AG09309 (cell line): Measurements from ENCODE around the gene CCDC91.
"Not testable (repeated sequence)": the region's sequence is repeated elsewhere in the genome, so short reads cannot be mapped to it uniquely, and the experiment has no call there.

Experiments
- DNase-seq: peaks from one replicate; pipeline ENCODE4 v3.0.0-alpha.2; 2010; ENCODE audit warnings: low read depth
- H3K4me3 ChIP-seq: 2 replicates; pipeline ENCODE4 v1.5.1; 2011; ENCODE audit warnings: mild to moderate bottlenecking, low read depth, low read length, moderate library complexity; ENCODE audit not compliant: control insufficient read depth
- TF ChIP-seq, protein P1 (sequence below): IDR thresholded peaks from 2 replicates; pipeline ENCODE4 v1.5.1; 2011; ENCODE audit warnings: mild to moderate bottlenecking, low read depth, low read length, inconsistent platforms; ENCODE audit not compliant: insufficient read depth, control insufficient read depth; ENCODE audit errors: missing control alignments

Gene CCDC91

DNA sequence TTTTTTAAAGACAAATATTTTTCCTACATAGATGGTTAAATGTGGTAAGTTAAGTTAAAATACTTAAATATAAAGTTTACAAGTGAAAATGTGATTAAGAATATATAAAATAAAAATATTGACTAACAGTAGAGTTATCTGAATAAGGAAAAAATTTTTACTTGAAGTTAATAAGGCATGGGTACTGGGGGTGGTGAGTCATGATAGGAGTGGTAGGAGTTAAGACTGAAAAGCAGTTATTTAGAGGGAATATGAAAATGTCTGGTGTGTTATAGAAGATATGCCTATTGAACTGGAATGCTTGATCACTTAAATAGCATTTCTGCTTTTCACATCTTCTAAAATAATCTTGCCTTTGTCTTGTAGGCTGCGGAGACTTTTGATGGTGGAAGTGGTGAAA lies 68.7 kb downstream of the CCDC91 start:
- TF ChIP-seq, protein P1, sequence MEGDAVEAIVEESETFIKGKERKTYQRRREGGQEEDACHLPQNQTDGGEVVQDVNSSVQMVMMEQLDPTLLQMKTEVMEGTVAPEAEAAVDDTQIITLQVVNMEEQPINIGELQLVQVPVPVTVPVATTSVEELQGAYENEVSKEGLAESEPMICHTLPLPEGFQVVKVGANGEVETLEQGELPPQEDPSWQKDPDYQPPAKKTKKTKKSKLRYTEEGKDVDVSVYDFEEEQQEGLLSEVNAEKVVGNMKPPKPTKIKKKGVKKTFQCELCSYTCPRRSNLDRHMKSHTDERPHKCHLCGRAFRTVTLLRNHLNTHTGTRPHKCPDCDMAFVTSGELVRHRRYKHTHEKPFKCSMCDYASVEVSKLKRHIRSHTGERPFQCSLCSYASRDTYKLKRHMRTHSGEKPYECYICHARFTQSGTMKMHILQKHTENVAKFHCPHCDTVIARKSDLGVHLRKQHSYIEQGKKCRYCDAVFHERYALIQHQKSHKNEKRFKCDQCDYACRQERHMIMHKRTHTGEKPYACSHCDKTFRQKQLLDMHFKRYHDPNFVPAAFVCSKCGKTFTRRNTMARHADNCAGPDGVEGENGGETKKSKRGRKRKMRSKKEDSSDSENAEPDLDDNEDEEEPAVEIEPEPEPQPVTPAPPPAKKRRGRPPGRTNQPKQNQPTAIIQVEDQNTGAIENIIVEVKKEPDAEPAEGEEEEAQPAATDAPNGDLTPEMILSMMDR, result no peak
- no peak for DNase-seq
- no peak overlapping the region for H3K4me3 ChIP-seq

DNA sequence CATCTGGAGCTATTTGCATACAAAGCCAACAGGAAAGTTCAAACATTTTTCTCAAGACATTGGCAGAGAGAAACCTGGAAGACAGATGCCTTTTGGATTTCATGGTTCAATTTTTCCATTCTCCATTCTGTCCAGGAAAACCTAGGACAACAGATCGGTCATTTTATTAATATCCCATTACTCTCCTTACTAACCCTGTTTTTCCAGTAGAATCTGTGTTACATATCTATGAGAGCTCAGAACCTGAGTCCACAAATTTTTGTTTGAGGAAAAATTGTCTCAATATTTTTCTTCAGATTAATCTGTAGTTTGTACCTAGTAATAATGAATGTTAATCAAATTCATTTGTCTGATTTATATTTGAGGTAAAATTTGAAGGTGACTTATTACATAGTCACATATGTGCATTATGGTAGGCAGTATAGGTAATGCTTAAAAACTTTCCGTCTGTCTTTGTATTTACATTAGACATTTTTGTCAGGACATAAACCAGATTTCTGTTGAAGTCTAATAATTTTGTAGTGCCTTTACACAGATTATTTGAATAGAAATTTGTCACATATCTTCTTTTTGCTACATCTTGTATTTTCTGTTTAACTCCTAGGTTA lies 75.3 kb downstream of the CCDC91 start:
- DNase-seq, result no peak
- H3K4me3 ChIP-seq, result no peak overlapping the region
- TF ChIP-seq, protein P1, result no peak

DNA sequence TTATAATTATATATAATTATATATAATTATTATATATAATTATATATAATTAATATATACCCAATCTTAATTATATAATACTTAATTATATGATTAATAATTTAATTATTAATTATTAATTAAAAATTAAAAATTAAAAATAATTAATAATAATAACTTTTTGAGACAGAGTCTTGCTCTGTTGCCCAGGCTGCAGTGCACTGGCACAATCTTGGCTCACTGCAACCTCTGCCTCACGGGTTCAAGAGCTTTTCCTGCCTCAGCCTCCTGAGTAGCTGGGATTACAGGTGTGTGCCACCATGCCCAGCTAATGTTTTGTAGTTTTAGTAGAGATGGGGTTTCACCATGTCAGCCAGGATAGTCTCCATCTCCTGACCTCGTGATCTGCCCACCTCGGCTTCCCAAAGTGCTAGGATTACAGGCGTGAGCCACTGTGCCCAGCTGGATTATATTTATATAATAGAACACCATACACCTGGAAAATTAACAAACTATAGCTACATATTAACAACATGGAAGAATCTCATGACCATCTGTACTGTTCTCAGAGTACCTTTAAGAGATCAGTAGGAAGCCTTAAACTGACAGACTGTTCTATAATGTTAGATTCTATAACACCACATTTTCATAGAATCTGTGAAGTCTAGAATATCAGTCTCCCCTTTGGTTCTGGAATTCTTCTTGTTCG lies 77.8 kb downstream of the CCDC91 start:
- not testable (repeated sequence) for DNase-seq

DNA sequence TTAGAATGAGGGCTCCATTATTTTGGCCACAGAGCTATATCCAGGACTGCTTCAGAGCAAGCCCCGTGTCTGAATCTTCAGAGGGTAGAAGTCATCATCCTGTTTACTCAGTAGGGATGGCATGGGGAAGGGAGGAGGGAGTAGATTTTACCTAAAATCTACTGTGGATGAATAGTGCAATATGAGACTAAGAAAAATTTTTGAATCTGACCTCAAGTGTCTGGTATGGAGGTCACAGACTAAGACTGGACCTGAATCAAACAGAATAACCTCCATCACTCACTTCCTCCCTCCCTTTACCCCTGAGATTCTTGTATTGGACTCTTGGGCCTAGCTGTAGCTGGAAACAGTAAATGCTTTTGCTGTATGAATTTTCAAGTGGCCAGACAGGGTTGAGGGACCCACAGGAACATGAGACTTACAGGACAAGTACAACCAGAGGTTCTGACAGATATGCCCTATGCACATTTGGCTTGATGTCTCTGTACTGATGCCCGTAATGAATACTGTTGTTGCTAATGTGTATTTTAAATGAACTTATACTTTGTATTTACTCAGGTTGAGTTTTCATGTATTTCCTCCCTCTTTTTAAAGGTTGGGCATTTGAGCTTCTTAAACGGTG lies 78.5 kb downstream of the CCDC91 start:
- DNase-seq, result no peak
- no peak overlapping the region for H3K4me3 ChIP-seq
- TF ChIP-seq, protein P1, result no peak

More for the DNA sequence above, 77.8 kb downstream of the CCDC91 start:
- H3K4me3 ChIP-seq, result not testable (repeated sequence)

DNA sequence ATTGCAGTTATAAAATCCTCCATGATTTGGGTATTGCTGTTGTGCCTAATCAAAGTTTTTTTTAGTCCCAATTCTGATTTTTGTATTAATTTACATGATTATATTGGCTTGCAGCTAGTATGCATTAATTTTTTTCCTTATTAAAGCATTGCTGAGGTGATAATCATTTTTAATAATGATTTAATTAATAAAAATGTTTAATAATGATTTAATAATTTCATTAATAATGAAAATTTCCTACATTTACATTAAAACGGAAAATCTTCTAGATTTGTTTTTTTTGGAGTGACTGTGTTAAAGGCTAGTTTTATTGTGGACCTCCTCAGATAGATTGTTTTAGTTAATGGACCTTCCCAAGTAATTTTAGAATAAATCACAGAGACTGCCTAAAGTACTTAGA lies 79.6 kb downstream of the CCDC91 start:
- no peak overlapping the region for H3K4me3 ChIP-seq
- no peak for DNase-seq
- TF ChIP-seq, protein P1, result no peak

DNA sequence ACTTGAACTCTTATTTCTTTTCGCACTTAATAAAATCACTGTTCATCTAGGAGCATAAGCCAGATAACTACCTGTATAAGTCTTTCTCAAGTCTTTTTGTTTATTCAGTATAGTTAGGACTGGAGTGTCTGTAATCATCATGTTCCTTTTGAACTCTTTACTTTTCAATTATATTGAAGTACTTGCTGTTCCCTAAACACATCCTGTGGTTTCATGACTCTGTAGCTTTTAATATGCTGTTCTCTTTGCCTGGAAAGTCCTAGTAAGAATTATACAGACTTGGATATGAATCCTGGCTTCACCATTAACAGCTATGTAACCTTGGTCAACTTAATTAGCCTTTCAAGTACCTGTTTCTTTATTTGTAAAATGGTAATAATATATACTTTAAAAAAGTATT lies 88.2 kb downstream of the CCDC91 start:
- no peak for DNase-seq
- TF ChIP-seq, protein P1, result no peak
- H3K4me3 ChIP-seq, result no peak overlapping the region

DNA sequence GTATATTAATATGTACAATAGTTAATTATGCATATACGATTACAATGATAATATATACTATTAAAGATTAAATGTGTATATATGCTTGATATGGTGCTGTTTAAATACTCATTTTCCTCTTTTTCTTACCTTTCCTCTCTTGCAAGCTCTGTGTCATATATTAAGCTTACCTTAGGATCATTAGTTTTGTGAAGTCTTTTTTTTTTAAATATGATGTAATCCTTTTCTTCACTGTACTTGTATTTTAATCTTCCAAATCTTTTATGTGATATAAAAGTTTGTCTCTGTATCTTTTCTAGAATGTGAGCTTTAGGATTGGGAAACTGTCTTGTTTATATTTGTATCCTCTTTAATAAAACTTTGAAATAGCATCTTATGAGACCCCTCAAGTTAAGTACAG lies 88.7 kb downstream of the CCDC91 start:
- no peak for DNase-seq
- H3K4me3 ChIP-seq, result no peak overlapping the region
- TF ChIP-seq, protein P1, result no peak
